Glutamatergic neuron (in vitro differentiated cells): ENCODE measurements around the gene FBXL14. TPM values are rescaled to one million over a fixed set of nuclear protein-coding genes. Genes with fewer than 3 reads are reported as not detected.

ENCODE experiments used
- DNase-seq: peaks from one replicate; pipeline ENCODE4 v3.0.0; 2022
- H3K27ac Mint-ChIP-seq: one replicate; pipeline ENCODE4 v1.8.0; 2020; ENCODE audit warnings: mild to moderate bottlenecking, mixed read lengths, inconsistent platforms; ENCODE audit not compliant: unreplicated experiment
- H3K27me3 Mint-ChIP-seq: one replicate; pipeline ENCODE4 v1.8.0; 2020; ENCODE audit warnings: mild to moderate bottlenecking, moderate library complexity, mixed read lengths, inconsistent platforms; ENCODE audit not compliant: unreplicated experiment
- H3K36me3 Mint-ChIP-seq: one replicate; pipeline ENCODE4 v1.8.0; 2020; ENCODE audit warnings: mild to moderate bottlenecking, mixed read lengths, inconsistent platforms; ENCODE audit not compliant: unreplicated experiment
- H3K4me1 Mint-ChIP-seq: one replicate; pipeline ENCODE4 v1.8.0; 2020; ENCODE audit warnings: mild to moderate bottlenecking, low read depth, mixed read lengths, inconsistent platforms; ENCODE audit not compliant: unreplicated experiment
- H3K4me3 Mint-ChIP-seq: one replicate; pipeline ENCODE4 v1.8.0; 2020; ENCODE audit warnings: mild to moderate bottlenecking, mixed read lengths, inconsistent platforms; ENCODE audit not compliant: unreplicated experiment
- H3K9me3 Mint-ChIP-seq: one replicate; pipeline ENCODE4 v1.8.0; 2020; ENCODE audit warnings: mild to moderate bottlenecking, moderate library complexity, mixed read lengths, inconsistent platforms; ENCODE audit not compliant: unreplicated experiment
- total RNA-seq: library from RNA; stranded (reverse); fragmentation: NEBNext Ultra II Directional; extraction: Animal tissue kit (Norgen Biotek cat#: 25700); gene quantifications from one replicate; pipeline ENCODE4 v1.2.1, GENCODE V29; 2021; ENCODE audit not compliant: unreplicated experiment
- TF ChIP-seq, protein P1 (sequence below): fragments of 200-600 bp; sonication (generic); IDR thresholded peaks from one replicate; pipeline ENCODE4 v1.5.0; 2021; ENCODE audit not compliant: partially characterized antibody, unreplicated experiment

FBXL14 gene
- total RNA-seq, 1 donor from 2014 or later: 28.8 TPM

DNA sequence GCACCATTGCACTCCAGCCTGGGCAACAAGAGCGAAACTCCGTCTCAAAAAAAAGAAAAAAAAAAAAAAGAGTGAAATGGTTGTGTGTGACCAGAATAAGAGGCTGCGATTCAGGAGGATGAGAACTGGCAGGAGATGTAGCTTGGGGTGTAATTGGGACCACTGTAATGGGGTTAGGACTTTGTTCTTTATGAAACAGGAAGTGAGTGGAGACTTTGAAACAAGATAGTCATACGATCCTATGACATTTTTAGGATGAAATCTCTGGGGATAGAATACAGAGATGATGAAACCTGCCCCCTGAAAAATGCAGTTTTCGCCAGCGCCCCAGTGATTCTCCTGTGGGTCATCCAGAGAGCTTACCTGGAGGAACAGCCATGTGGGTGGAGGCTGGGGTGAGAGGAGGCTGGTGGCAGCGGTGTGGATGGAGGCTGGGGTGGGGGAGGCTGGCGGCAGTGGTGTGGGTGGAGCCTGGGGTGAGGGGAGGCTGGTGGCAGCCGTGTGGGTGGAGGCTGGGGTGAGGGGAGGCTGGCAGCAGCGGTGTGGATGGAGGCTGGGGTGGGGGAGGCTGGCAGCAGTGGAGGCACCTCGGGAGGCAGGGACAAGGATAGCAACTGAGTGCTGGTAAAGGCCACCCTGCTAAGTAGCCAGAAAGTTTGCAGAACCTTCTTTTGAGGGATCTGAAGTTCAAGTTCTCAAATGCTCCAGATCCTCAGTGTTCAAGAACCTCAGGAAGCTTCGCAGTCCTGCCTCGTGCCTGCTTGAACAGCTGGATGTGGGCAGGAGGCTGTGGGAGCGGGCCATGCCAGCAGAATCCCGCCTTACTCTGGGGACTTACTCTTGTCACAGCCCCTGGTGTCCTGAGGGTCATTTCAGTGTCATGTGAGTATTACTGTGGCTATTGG, 20.2 kb downstream of the FBXL14 start:
- Mint-ChIP-seq H3K9me3 (peaks cover 8% of the 10 kb centered on the region), H3K36me3 (peaks cover 5% of the 10 kb centered on the region), H3K27ac (no peak overlapping the region), H3K27me3 (peaks cover 8% of the 10 kb centered on the region), H3K4me3 (no peak overlapping the region), H3K4me1 (peaks cover 27% of the 10 kb centered on the region)
- DNase-seq: no peak
- TF ChIP-seq, protein P1, sequence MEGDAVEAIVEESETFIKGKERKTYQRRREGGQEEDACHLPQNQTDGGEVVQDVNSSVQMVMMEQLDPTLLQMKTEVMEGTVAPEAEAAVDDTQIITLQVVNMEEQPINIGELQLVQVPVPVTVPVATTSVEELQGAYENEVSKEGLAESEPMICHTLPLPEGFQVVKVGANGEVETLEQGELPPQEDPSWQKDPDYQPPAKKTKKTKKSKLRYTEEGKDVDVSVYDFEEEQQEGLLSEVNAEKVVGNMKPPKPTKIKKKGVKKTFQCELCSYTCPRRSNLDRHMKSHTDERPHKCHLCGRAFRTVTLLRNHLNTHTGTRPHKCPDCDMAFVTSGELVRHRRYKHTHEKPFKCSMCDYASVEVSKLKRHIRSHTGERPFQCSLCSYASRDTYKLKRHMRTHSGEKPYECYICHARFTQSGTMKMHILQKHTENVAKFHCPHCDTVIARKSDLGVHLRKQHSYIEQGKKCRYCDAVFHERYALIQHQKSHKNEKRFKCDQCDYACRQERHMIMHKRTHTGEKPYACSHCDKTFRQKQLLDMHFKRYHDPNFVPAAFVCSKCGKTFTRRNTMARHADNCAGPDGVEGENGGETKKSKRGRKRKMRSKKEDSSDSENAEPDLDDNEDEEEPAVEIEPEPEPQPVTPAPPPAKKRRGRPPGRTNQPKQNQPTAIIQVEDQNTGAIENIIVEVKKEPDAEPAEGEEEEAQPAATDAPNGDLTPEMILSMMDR: no peak

DNA sequence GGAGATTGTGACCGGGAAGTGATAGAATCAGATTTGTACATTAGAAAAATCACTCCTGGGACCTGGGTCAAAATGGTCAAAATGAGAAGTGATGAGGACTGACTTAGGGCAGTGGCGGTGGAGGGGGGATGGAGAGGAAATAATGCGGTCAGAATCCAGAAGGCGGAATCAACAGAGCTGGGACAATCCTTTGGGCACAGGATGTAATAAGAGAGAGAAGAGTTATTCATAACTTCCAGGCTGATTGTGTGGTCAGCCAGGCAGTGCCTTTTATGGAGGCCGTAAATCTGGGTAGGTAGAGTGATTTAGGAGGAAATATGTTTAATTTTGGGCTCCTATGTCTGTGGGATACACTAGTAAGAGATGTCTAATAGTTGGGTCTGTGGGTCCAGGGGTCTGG, 21.6 kb downstream of the FBXL14 start:
- peaks cover 8% of the 10 kb centered on the region for H3K9me3 Mint-ChIP-seq
- peaks cover 27% of the 10 kb centered on the region for H3K4me1 Mint-ChIP-seq
- TF ChIP-seq, protein P1: no peak
- H3K27me3 Mint-ChIP-seq: peaks cover 10% of the 10 kb centered on the region
- no peak overlapping the region for H3K27ac Mint-ChIP-seq
- H3K36me3 Mint-ChIP-seq: peaks cover 5% of the 10 kb centered on the region
- no peak for DNase-seq
- no peak overlapping the region for H3K4me3 Mint-ChIP-seq

DNA sequence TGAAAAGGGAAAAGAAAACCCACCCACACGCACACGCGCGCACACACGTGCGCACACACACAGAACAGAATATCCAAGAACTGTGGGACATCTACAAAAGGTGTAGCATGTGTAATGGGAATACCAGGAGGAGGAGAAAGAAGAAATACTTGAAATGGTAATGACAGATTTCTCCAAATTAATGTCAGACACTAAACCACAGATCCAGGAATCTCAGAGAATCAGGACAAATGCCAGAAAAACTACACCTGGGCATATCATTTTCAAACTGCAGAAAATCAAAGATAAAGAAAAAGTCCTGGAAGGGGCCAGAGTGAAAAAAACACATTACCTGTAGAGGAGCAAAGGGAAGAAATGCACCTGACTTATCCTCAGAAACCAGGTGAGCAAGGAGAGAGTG, 26.5 kb downstream of the FBXL14 start:
- DNase-seq: no peak
- Mint-ChIP-seq H3K9me3 (no peaks in the 10 kb centered on the region), H3K4me1 (peaks cover 15% of the 10 kb centered on the region), H3K27me3 (peaks cover 11% of the 10 kb centered on the region), H3K4me3 (no peak overlapping the region), H3K27ac (no peak overlapping the region), H3K36me3 (no peaks in the 10 kb centered on the region)
- TF ChIP-seq, protein P1: no peak

DNA sequence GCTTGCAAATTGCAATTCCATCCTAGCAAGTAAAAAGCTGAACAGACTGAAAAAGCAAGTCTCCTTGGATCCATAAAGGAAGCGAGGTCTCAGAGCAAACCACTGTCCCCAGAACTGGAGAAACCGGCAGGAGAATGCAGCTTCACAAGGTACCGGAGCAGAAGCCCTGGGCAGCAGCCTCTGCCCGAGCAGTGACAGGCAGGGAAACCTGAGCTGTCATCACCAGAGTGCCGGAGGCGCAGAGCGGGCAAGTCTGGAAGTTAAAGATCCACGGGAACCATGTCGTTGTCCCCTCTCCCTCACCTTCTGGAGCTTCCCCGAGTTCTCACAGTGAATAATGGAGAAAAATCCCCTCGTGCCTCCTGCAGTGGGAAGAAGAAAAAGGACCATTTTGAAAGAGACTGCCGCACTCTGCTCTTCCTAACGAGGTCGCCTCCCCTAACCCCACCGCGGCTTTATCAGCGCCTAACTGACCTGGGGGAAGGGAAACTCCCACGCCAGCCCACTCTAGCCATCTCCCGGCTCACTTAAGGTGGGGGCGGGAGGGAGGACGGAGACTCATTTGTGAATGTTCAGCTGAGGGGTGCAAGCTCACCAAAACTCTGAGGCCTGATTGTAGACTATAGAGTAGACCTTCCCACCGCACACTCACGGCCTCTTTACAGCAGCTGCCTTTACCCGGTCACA, 27.8 kb downstream of the FBXL14 start:
- Mint-ChIP-seq H3K4me3 (no peak overlapping the region), H3K36me3 (no peaks in the 10 kb centered on the region), H3K9me3 (no peaks in the 10 kb centered on the region), H3K27ac (no peak overlapping the region), H3K4me1 (peaks cover 15% of the 10 kb centered on the region), H3K27me3 (peaks cover 6% of the 10 kb centered on the region)
- DNase-seq: no peak
- TF ChIP-seq, protein P1: no peak

DNA sequence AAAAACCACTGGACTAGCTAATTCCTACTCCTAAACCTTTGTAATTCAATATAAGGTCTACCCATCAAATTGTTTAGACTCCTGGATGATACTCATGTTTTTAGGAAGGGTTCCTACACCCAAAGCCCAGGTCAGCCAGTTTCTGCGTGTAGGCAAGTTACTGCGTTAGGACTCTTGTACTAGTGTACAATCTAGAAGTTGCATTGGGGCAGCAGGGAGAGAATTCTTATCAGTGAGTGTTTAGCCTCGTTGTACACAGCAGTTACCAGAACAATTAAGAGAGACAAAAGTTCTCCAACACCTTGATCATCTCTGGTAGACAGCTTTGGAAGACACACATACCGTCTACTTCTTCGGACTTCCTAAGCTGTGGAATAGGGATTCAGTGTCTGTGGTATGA, 29.2 kb downstream of the FBXL14 start:
- peaks cover 15% of the 10 kb centered on the region for H3K4me1 Mint-ChIP-seq
- H3K27ac Mint-ChIP-seq: no peak overlapping the region
- H3K36me3 Mint-ChIP-seq: no peaks in the 10 kb centered on the region
- H3K27me3 Mint-ChIP-seq: peaks cover 3% of the 10 kb centered on the region
- H3K4me3 Mint-ChIP-seq: no peak overlapping the region
- TF ChIP-seq, protein P1: no peak
- DNase-seq: no peak
- H3K9me3 Mint-ChIP-seq: no peaks in the 10 kb centered on the region
